ENCODE measurements around the gene AGO1. TPM values are rescaled to one million over a fixed set of nuclear protein-coding genes. Genes with fewer than 3 reads are reported as not detected.

Gene AGO1
- total and polyA plus RNA-seq, 2 donors (not counting 1 experiment from before 2014, with no cell fraction given), result 10.1 to 41.3 TPM

DNA sequence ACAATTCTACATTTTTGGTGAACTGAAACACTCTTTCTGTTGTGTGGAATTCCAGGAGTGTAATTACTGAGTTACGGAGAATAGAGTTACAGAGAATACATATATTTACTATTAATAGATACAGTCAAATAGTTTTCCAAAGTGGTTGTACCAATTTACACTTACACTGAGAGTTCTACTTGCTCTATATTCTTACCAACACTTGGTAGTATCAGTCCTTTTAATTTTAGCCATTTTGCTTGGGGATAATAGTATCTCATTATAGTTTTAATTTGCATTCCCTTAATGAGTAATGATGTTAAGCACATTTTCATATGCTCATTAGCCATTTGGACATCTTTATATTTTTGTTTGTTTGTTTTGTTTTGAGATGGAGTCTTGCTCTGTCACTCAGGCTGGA, 46.3 kb upstream of the AGO1 start:
- Histone ChIP-seq H3K9ac (ENCODE audit: low read length) (no peak overlapping the region), H4K20me1 (ENCODE audit: control insufficient read depth, insufficient read depth, low read length, poor library complexity, severe bottlenecking) (no peaks in the 10 kb centered on the region), H3K27me3 (replicated peaks in 1 of 4; ENCODE audit: control extremely low read depth in 1 of 4, control insufficient read depth in 3 of 4, insufficient read depth in 4 of 4, low read length in 3 of 4) (no peaks in the 10 kb centered on the region), H3K9me3 (ENCODE audit: control extremely low read depth in 1 of 3, control insufficient read depth in 2 of 3, insufficient read depth in 1 of 3, low read length in 2 of 3) (no peaks in the 10 kb centered on the region), H3K27ac (ENCODE audit: low read length in 2 of 2) (no peak overlapping the region), H2AFZ (ENCODE audit: insufficient read depth, low read depth, low read length, poor library complexity, severe bottlenecking) (no peak overlapping the region), H3K4me2 (replicated peaks; ENCODE audit: low read depth, low read length, poor library complexity, severe bottlenecking) (no peak overlapping the region), H3K79me2 (ENCODE audit: control insufficient read depth, insufficient read depth, low read length) (no peaks in the 10 kb centered on the region), H3K4me1 (ENCODE audit: control insufficient read depth in 2 of 2, insufficient read depth in 2 of 2, low read length in 2 of 2) (no peaks in the 10 kb centered on the region), H3K36me3 (replicated peaks in 1 of 2; ENCODE audit: control extremely low read depth in 1 of 2, control insufficient read depth in 1 of 2, extremely low read depth in 1 of 2, insufficient read depth in 2 of 2, low read length in 1 of 2) (peaks cover 9 to 40% of the 10 kb centered on the region in 2 experiments), H3K4me3 (ENCODE audit: control extremely low read depth in 1 of 5, extremely low read depth in 1 of 5, insufficient read depth in 1 of 5, low read depth in 2 of 5, low read length in 4 of 5) (no peak overlapping the region)
- no peak overlapping the region for H3K4me3 Mint-ChIP-seq
- H3K4me1 Mint-ChIP-seq, result no peaks in the 10 kb centered on the region
- H3K27ac Mint-ChIP-seq, result no peak overlapping the region
- no CpG with 5 or more reads among the region's 1 CpG for WGBS (ENCODE audit: insufficient coverage)
- CTCF ChIA-PET, result no interaction called here
- H3K9me3 Mint-ChIP-seq (ENCODE audit: insufficient read depth), result peaks cover 3% of the 10 kb centered on the region
- DNase-seq (no peak), ATAC-seq (ENCODE audit: low read depth) (no peak)
- H3K27me3 Mint-ChIP-seq, result no peaks in the 10 kb centered on the region
- intact Hi-C loops (cut with micrococcal nuclease), result no loop called here
- POLR2A ChIA-PET, result no interaction called here
- TF ChIP-seq, protein P1, sequence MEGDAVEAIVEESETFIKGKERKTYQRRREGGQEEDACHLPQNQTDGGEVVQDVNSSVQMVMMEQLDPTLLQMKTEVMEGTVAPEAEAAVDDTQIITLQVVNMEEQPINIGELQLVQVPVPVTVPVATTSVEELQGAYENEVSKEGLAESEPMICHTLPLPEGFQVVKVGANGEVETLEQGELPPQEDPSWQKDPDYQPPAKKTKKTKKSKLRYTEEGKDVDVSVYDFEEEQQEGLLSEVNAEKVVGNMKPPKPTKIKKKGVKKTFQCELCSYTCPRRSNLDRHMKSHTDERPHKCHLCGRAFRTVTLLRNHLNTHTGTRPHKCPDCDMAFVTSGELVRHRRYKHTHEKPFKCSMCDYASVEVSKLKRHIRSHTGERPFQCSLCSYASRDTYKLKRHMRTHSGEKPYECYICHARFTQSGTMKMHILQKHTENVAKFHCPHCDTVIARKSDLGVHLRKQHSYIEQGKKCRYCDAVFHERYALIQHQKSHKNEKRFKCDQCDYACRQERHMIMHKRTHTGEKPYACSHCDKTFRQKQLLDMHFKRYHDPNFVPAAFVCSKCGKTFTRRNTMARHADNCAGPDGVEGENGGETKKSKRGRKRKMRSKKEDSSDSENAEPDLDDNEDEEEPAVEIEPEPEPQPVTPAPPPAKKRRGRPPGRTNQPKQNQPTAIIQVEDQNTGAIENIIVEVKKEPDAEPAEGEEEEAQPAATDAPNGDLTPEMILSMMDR (IDR thresholded peaks at IDR 0.05), result no peak
- TF ChIP-seq EZH2 (IDR thresholded peaks at IDR 0.05; ENCODE audit: borderline replicate concordance, insufficient read depth, low read depth, low read length, poor library complexity, severe bottlenecking), result no peak

DNA sequence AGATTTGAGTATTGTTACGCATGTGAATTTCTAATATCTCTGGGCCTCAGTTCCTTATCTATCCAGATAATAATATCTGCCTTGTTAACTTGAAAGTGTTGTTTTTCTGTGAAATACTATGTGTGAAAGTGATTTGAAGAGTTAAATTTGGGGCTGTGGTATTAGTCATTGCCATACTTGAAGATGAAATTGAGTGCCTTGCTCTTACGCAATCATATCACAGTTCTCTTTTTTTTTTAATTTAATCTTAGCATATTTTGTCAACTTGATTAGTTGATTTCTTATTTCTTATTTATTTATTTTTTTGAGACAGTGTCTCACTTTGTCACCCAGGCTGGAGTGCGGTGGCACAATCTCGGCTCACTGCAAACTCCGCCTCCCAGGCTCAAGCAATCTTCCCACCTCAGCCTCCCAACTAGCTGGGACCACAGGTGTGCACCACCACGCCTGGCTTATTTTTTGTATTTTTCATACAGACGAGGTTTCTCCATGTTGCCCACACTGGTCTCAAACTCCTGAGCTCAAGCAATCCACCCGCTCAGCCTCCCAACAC, 44.2 kb upstream of the AGO1 start:
- no peak overlapping the region for H2AFZ ChIP-seq (ENCODE audit: insufficient read depth, low read depth, low read length, poor library complexity, severe bottlenecking)
- WGBS (ENCODE audit: insufficient coverage), result 94% methylated on average over 2 of the region's 8 CpGs
- H3K4me2 ChIP-seq (replicated peaks; ENCODE audit: low read depth, low read length, poor library complexity, severe bottlenecking), result no peak overlapping the region
- TF ChIP-seq EZH2 (IDR thresholded peaks at IDR 0.05; ENCODE audit: borderline replicate concordance, insufficient read depth, low read depth, low read length, poor library complexity, severe bottlenecking), result no peak
- TF ChIP-seq, protein P1 (IDR thresholded peaks at IDR 0.05), result no peak
- ATAC-seq (ENCODE audit: low read depth), result no peak
- H3K79me2 ChIP-seq (ENCODE audit: control insufficient read depth, insufficient read depth, low read length), result no peaks in the 10 kb centered on the region
- no peaks in the 10 kb centered on the region for H3K27me3 ChIP-seq (replicated peaks in 1 of 4; ENCODE audit: control extremely low read depth in 1 of 4, control insufficient read depth in 3 of 4, insufficient read depth in 4 of 4, low read length in 3 of 4)
- H3K4me1 Mint-ChIP-seq, result no peaks in the 10 kb centered on the region
- POLR2A ChIA-PET, result no interaction called here
- peaks cover 11 to 44% of the 10 kb centered on the region in 2 experiments for H3K36me3 ChIP-seq (replicated peaks in 1 of 2; ENCODE audit: control extremely low read depth in 1 of 2, control insufficient read depth in 1 of 2, extremely low read depth in 1 of 2, insufficient read depth in 2 of 2, low read length in 1 of 2)
- no peak overlapping the region for H3K4me3 ChIP-seq (ENCODE audit: control extremely low read depth in 1 of 5, extremely low read depth in 1 of 5, insufficient read depth in 1 of 5, low read depth in 2 of 5, low read length in 4 of 5)
- H4K20me1 ChIP-seq (ENCODE audit: control insufficient read depth, insufficient read depth, low read length, poor library complexity, severe bottlenecking), result no peaks in the 10 kb centered on the region
- no peaks in the 10 kb centered on the region for H3K4me1 ChIP-seq (ENCODE audit: control insufficient read depth in 2 of 2, insufficient read depth in 2 of 2, low read length in 2 of 2)
- H3K9me3 ChIP-seq (ENCODE audit: control extremely low read depth in 1 of 3, control insufficient read depth in 2 of 3, insufficient read depth in 1 of 3, low read length in 2 of 3), result no peaks in the 10 kb centered on the region
- H3K27ac ChIP-seq (ENCODE audit: low read length in 2 of 2), result no peak overlapping the region
- CTCF ChIA-PET, result no interaction called here
- DNase-seq, result no peak
- peaks cover 3% of the 10 kb centered on the region for H3K9me3 Mint-ChIP-seq (ENCODE audit: insufficient read depth)
- H3K27me3 Mint-ChIP-seq, result no peaks in the 10 kb centered on the region
- H3K27ac Mint-ChIP-seq, result no peak overlapping the region
- no peak overlapping the region for H3K4me3 Mint-ChIP-seq
- H3K9ac ChIP-seq (ENCODE audit: low read length), result no peak overlapping the region
- intact Hi-C loops (cut with micrococcal nuclease), result no loop called here
